Pons (tissue), 1 donor: Measurements from ENCODE around the gene AZI2.
A peak's percentile ranks its signal among the peaks of the same experiment; 100 is the strongest.

Source experiments
- DNase-seq: peaks from one replicate; pipeline ENCODE4 v3.0.0-alpha.2; 2016; ENCODE audit warnings: low spot score

Gene AZI2

DNA sequence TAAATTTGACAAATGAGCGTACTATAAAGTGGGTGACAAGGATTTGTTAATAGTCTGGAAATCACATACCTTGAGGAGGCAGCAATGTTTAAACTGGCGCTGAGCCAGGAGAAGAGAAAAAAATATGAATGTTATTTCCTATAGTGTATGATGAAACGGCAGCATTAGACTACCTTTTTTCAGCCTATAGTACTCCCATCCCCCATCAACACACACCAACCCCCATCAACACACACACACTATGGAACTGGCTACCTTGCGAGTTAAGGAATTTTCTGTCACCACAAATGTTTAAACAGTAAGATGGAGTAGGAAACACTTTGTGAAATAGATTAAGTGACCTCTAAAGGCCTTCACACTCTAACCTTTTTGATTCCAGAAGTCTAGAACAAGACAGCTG is 46.9 kb downstream of the AZI2 start:
- no peak for DNase-seq

DNA sequence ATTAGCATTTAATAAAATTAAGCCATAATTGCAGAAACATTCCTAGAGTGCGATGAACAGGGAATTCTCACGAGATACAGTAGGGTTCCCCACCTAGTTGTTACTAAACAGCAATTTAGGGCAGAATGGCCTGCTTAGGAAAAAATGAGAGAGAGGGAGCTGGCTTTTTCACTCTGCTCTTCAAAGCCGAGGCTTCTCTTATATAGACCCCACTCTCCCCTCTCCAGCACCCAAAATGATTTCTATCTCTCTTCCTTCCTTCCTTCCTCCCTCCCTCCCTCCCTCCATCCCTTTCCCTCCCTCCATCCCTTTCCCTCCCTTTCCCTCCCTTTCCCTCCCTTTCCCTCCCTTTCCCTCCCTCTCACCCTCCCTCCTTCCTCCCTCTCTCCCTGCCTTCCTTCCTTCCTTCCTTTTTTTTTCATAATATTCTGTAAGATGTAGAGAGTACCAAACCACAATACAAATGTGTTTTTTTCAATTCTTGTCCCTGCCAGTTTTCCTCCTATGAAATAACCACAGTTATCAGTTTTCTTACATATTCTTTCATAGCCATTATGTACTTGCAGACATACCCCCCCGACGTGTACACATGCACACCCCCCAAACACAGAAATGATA is 48.2 kb downstream of the AZI2 start:
- no peak for DNase-seq

- DNase-seq: no peak
Measured at GRCh38 chr3:28299705-28300104, 48.9 kb downstream of the AZI2 start.

DNA sequence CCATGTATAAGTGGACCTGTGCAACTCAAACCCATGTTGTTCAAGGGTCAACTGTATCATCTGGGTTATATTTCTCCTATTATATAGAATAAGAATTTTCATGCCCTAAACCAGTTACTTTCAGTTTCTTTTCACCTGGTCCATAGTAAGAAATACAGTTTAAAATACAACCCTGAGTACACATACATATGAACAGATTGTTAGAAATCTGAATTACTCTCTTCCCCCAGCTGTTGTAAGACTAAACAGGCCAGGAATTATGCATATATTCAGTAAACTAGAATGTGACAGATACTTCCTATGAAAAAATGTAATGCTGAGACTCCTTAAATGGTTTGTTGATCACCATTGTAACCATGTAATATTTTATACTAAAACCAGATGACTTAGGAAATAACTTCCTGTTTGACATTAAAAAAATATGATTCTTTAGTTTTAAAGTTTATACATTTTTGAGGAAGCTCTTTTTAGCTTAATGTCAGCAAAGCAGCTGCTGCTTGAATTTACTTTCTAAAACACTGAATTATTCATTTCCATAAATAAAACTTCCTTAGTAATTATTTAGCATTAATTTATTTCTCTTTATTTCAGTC is 52.6 kb downstream of the AZI2 start:
- DNase-seq: no peak

DNA sequence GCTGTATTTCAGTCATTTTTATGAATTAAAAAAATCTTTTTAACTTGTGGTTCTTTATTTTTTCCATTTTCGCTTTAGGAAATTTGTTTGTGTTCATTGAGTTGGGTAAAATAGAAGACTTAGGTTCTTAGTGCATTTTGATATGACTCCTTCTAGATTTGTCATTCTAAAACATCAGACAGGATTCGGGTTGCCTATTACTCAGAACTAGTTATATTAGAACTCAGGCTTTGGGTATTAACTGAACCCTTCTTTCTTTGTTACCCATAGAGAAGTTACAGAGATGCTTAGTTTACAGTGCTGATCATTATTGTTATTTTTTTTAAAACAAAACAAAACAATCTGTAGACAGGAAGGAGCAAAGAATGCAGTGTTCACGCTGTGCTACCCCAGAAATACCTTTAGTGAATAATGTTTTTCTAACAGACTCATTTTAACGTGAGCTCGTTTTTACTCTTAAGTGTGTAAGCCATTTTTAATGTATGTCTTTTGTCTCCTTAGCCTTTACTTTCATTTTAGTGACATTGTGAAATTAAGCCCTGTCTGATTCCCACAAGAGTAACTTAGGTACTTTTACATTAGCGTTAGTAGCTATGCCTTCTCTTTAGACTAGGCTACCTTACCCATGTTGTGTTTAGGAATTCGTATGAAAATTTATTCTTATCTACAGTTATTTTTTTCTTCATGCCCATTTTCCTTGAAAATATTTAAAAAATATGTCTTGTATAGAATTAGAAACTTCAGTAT is 53.8 kb downstream of the AZI2 start:
- no peak for DNase-seq

DNA sequence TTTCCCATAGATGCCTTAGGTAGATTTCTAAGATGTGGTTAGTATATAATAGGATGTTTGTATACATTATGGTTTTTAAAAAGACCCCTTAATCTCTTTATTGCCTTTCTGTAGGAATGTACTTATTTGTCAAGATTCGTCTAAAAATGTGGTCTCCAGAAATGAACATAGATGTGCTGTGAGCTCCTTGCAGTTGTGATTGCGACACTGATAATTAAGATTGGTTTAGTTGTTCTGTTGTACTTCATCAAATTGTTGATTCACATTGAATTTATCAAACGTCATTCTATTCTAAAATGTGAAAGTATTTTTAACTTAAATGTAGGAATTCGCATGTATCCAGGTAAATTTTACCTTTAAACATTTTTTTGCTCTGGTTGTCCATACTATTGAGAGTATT is 56.0 kb downstream of the AZI2 start:
- no peak for DNase-seq

- DNase-seq: no peak
Measured at GRCh38 chr3:28291577-28291976, 57.0 kb downstream of the AZI2 start.

GRCh38 chr3:28290863-28291300 is 57.7 kb downstream of the AZI2 start:
- DNase-seq: no peak

- no peak for DNase-seq
Measured at GRCh38 chr3:28287046-28287445, 61.6 kb downstream of the AZI2 start.

DNA sequence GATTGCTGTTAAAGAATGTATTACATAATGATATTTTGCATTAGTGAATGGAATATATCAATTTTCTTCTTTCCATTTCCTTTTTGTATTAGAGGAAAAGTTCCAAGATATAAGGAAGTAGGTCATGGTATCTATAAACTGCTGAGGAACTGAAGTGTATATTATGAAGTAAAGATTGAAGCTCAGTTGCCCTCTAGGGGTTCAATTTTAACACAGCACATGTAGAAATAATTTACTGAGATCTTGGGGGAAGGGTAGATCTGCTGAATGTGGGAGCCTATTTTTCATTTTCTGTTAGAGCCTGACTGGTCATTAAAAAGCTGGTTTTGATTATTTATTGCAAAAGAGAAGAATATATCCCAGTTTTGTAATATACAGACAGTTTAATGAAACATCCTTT is 62.0 kb downstream of the AZI2 start:
- DNase-seq: peak; percentile 53

DNA sequence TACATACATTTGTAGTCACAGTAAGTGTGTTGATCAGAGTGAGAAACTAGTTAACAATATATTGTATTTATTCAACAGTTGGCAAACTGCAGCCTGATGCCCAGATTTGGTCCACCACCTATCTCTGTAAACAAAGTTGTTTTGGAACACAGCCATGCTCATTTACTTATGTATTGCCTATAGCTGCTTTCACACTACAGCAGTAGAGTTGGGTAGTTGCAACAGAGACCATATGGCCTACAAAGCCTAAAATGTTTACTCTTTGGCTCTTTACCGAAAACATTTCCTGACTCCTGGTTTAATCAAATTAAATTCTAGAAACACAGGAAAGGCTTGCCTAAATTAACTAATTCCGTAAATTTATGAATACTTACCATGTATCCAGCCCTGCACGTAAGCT is 67.8 kb downstream of the AZI2 start:
- DNase-seq: no peak

GRCh38 chr3:28279770-28280169 is 68.9 kb downstream of the AZI2 start:
- DNase-seq: no peak

GRCh38 chr3:28278918-28279317 is 69.7 kb downstream of the AZI2 start:
- DNase-seq: no peak

GRCh38 chr3:28273837-28274236 is 74.8 kb downstream of the AZI2 start:
- no peak for DNase-seq
